Measurements from ENCODE around the gene ZSCAN1. TPM values are rescaled to one million over a fixed set of nuclear protein-coding genes. Genes with fewer than 3 reads are reported as not detected.

The ZSCAN1 gene
- total RNA-seq, 4 donors from 2014 or later: not detected

GRCh38 chr19:58047672-58048071 lies 13.8 kb downstream of the ZSCAN1 start:
- TF ChIP-seq POLR2A (IDR thresholded peaks at IDR 0.05): no peak
- TF ChIP-seq, protein P1, sequence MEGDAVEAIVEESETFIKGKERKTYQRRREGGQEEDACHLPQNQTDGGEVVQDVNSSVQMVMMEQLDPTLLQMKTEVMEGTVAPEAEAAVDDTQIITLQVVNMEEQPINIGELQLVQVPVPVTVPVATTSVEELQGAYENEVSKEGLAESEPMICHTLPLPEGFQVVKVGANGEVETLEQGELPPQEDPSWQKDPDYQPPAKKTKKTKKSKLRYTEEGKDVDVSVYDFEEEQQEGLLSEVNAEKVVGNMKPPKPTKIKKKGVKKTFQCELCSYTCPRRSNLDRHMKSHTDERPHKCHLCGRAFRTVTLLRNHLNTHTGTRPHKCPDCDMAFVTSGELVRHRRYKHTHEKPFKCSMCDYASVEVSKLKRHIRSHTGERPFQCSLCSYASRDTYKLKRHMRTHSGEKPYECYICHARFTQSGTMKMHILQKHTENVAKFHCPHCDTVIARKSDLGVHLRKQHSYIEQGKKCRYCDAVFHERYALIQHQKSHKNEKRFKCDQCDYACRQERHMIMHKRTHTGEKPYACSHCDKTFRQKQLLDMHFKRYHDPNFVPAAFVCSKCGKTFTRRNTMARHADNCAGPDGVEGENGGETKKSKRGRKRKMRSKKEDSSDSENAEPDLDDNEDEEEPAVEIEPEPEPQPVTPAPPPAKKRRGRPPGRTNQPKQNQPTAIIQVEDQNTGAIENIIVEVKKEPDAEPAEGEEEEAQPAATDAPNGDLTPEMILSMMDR (IDR thresholded peaks at IDR 0.05): no peak
- no peaks in the 10 kb centered on the region for H3K4me1 ChIP-seq
- no peak for DNase-seq
- no peak overlapping the region for H3K27ac ChIP-seq
- no peaks in the 10 kb centered on the region for H3K36me3 ChIP-seq
- peaks cover 0 to 59% (median 20%) of the 10 kb centered on the region in 4 donors for H3K9me3 ChIP-seq
- H3K27me3 ChIP-seq: no peaks in the 10 kb centered on the region
- no peak overlapping the region for H3K4me3 ChIP-seq

GRCh38 chr19:58052256-58052655 lies 18.4 kb downstream of the ZSCAN1 start:
- Histone ChIP-seq H3K27ac (no peak overlapping the region), H3K27me3 (no peaks in the 10 kb centered on the region), H3K36me3 (no peaks in the 10 kb centered on the region), H3K4me3 (no peak overlapping the region), H3K9me3 (peaks cover 0 to 40% (median 10%) of the 10 kb centered on the region in 4 donors), H3K4me1 (no peaks in the 10 kb centered on the region)
- DNase-seq: no peak
- TF ChIP-seq POLR2A (IDR thresholded peaks at IDR 0.05): no peak
- TF ChIP-seq, protein P1 (IDR thresholded peaks at IDR 0.05): no peak

DNA sequence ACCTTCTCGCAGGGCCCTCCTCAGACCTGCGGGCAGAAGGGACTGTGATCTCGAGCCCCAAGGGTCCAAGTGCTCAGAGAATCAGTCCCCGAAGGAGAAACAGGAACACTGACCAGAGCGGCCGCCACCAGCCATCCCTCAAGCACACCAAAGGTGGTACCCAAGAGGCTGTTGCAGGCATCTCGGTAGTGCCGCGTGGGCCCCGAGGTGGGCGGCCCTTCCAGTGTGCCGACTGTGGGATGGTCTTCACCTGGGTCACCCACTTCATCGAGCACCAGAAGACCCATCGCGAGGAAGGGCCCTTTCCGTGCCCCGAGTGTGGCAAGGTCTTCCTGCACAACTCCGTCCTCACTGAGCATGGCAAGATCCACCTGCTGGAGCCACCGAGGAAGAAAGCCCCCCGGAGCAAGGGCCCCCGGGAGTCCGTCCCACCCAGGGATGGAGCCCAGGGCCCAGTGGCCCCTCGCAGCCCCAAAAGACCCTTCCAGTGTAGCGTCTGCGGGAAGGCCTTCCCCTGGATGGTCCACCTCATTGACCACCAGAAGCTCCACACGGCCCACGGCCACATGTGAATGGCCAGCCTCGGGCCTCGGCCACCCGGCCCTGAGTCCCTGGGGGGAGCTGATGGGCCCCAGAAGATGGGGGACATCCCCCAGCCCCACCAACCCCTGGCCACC lies 19.8 kb downstream of the ZSCAN1 start:
- no peak overlapping the region for H3K4me3 ChIP-seq
- H3K9me3 ChIP-seq: peaks cover 0 to 36% (median 7%) of the 10 kb centered on the region in 4 donors
- no peak overlapping the region for H3K27ac ChIP-seq
- no peaks in the 10 kb centered on the region for H3K36me3 ChIP-seq
- no peak for DNase-seq
- H3K27me3 ChIP-seq: no peaks in the 10 kb centered on the region
- no peaks in the 10 kb centered on the region for H3K4me1 ChIP-seq
- TF ChIP-seq POLR2A (IDR thresholded peaks at IDR 0.05): no peak
- TF ChIP-seq, protein P1 (IDR thresholded peaks at IDR 0.05): no peak

- DNase-seq: no peak
- Histone ChIP-seq H3K4me3 (peak overlapping the region in 2 of 4 donors; percentile 25 to 38), H3K9me3 (peaks cover 0 to 44% (median 10%) of the 10 kb centered on the region in 4 donors), H3K36me3 (no peaks in the 10 kb centered on the region), H3K27ac (peak overlapping the region in 2 of 4 donors; percentile 44 to 61), H3K4me1 (no peaks in the 10 kb centered on the region), H3K27me3 (no peaks in the 10 kb centered on the region)
- no peak for TF ChIP-seq POLR2A (IDR thresholded peaks at IDR 0.05)
- TF ChIP-seq, protein P1 (IDR thresholded peaks at IDR 0.05): no peak
Measured at GRCh38 chr19:58054901-58055874, 21.4 kb downstream of the ZSCAN1 start.

DNA sequence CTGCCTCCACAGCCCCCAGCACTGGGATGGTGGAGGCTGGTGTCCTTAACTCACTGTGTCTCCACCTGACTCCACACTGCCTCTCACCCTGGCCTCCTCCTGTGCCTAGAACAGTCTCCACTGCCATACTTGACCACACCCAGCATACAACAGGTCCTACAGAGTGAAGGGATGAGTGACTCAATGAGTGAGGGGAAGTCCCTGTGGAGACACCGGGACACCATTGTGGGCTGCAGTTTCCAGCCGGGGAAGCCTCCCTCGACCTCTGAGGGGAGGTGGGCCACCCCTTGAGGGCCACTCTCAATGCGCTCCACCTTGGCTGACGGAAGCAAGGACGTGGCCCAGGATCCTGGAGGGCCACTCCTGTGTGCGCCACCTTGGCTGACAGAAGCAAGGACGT lies 22.4 kb downstream of the ZSCAN1 start:
- Histone ChIP-seq H3K9me3 (peaks cover 0 to 36% (median 11%) of the 10 kb centered on the region in 4 donors), H3K27ac (no peak overlapping the region), H3K27me3 (no peaks in the 10 kb centered on the region), H3K4me3 (no peak overlapping the region), H3K4me1 (no peaks in the 10 kb centered on the region), H3K36me3 (no peaks in the 10 kb centered on the region)
- TF ChIP-seq, protein P1 (IDR thresholded peaks at IDR 0.05): no peak
- TF ChIP-seq POLR2A (IDR thresholded peaks at IDR 0.05): no peak
- DNase-seq: no peak
